PC-9 (cell line): Measurements from ENCODE around the gene SF3A2.

Experiments used
- CTCF ChIP-seq: fragments of 200-600 bp; sonication (generic); conservative IDR thresholded peaks from 2 replicates; pipeline ENCODE4 v1.6.1; 2017; ENCODE audit warnings: mixed run types, antibody characterized with exemption, mild to moderate bottlenecking, moderate library complexity
- EZH2 ChIP-seq: fragments of 200-600 bp; sonication (generic); IDR thresholded peaks from 2 replicates; pipeline ENCODE4 v1.8.0; 2017; ENCODE audit warnings: antibody characterized with exemption, low read depth

- TF ChIP-seq EZH2 (no peak), CTCF (no peak)
These were observed 41.3 kb upstream of the SF3A2 start for GRCh38 chr19:2195361-2195760.
